PC-3 (cell line): ENCODE data around the gene EXOSC5.

Source experiments
- CTCF ChIP-seq: fragments of 300-600 bp; sonication (generic); conservative IDR thresholded peaks from 2 replicates; pipeline ENCODE4 v1.5.1; 2017; ENCODE audit warnings: antibody characterized with exemption, low read depth, mild to moderate bottlenecking, low read length
- EZH2 ChIP-seq: fragments of 300-600 bp; sonication (generic); IDR thresholded peaks from one replicate; pipeline ENCODE4 v1.6.1; 2017; ENCODE audit warnings: antibody characterized with exemption, mild to moderate bottlenecking, low read length; ENCODE audit not compliant: unreplicated experiment

GRCh38 chr19:41426116-41426841 is 29.1 kb upstream of the EXOSC5 start:
- no peak for TF ChIP-seq CTCF
- TF ChIP-seq EZH2, result no peak
